ENCODE measurements around the gene TBC1D9.

Gene TBC1D9

DNA sequence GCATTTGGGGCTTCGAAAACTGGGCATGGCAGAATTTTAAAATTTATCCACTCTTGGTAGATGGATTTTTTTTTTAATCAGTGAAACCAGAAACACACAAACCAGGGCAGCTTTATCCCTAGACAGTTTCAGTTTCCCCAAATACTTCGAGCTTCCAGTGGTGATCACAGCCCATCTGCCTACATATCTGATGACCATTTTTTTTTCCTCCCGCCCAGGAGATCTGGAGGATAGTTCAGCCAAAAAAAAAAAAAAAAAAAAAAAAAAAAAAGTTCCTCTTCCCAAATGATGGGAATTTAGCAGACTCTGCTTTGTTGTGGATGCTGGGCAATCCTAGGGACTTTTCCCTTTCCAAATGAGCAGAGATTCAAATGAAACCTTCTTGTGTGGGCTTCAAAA, 1.0 kb upstream of the TBC1D9 start:
- in situ Hi-C loops (cut with MboI; ENCODE audit: low sequenced_read_pairs, unreplicated experiment) = no loop called here
- no peak for TF ChIP-seq CTCF (IDR thresholded peaks at IDR 0.05; ENCODE audit: borderline replicate concordance, control extremely low read depth, extremely low read depth, insufficient read depth, missing control alignments)
- DNase-seq (ENCODE audit: low spot score) = peak; percentile 13

DNA sequence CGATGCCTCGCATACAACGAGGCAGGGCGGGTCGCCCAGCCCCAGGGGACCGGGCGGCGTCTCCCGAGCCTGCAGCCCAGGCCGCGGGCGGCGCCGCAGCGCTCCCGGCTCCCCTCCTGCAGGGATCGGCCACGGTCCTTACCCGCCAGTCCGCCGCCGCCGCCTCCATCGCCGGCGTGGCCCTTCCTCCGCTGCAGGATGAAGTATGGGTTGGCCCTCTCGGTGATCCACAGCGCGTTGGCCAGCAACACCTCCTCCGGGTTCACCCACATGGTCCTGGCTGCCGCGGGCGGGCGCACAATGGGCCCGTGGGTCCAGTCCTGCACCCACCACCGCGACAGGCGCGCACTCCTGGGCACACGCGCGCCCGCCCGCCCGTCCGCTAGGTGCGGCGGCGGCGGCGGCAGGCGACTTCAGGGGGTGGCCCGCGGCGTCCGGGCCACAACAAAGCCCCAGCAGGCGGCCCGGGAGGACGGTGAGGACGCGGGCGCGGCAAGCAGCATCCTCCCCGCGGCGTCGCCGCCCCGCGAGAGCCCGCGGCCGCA, 339 bp downstream of the TBC1D9 start:
- in situ Hi-C loops (cut with MboI; ENCODE audit: low sequenced_read_pairs, unreplicated experiment) = no loop called here

GRCh38 chr4:140754918-140755773, 1.0 kb downstream of the TBC1D9 start:
- TF ChIP-seq CTCF (IDR thresholded peaks at IDR 0.05; ENCODE audit: borderline replicate concordance, control extremely low read depth, extremely low read depth, insufficient read depth, missing control alignments) = no peak
- no peak for DNase-seq (ENCODE audit: low spot score)
- in situ Hi-C loops (cut with MboI; ENCODE audit: low sequenced_read_pairs, unreplicated experiment) = no loop called here

More for the DNA sequence above, 339 bp downstream of the TBC1D9 start:
- DNase-seq (ENCODE audit: low spot score) = peak; percentile 64
- no peak for TF ChIP-seq CTCF (IDR thresholded peaks at IDR 0.05; ENCODE audit: borderline replicate concordance, control extremely low read depth, extremely low read depth, insufficient read depth, missing control alignments)

GRCh38 chr4:140753329-140753728, 2.9 kb downstream of the TBC1D9 start:
- no peak for TF ChIP-seq CTCF (IDR thresholded peaks at IDR 0.05; ENCODE audit: borderline replicate concordance, control extremely low read depth, extremely low read depth, insufficient read depth, missing control alignments)
- in situ Hi-C loops (cut with MboI; ENCODE audit: low sequenced_read_pairs, unreplicated experiment) = no loop called here
- DNase-seq (ENCODE audit: low spot score) = no peak

DNA sequence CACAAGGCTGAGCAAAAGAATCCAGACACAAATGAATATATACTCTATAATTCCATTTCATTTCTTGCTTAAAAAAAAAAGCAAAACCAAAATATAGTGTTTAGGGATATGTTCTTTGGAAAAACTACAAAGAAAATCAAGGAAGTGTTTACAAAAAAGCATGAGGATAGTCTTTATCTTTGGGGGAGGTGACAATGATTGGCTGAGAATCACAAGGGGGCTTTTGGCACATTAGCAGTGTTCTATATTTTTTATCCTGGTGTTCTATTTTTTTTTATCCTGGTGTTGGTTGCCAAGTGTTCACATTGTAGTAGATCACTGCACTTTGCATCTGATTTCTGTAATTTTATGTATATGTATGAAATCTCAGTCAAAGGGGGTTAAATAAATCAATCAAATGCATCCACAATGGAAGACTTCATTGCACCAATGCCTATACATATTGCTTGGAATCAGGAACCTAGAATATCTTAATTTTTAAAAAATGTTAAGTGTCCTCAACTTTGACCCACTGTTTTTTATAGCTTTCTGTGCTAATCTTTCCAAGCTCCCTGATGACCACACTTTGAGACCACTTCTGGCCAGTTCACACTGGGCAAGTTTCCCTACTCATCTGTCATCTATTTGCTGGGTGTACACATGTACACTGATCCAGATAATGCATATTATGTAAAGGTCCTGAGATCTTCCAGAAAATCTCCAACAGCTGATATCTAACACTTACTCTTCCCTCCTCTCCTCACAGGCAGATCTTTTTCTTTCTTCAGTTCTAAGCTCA, 3.7 kb downstream of the TBC1D9 start:
- in situ Hi-C loops (cut with MboI; ENCODE audit: low sequenced_read_pairs, unreplicated experiment) = no loop called here
- no peak for TF ChIP-seq CTCF (IDR thresholded peaks at IDR 0.05; ENCODE audit: borderline replicate concordance, control extremely low read depth, extremely low read depth, insufficient read depth, missing control alignments)
- DNase-seq (ENCODE audit: low spot score) = no peak

DNA sequence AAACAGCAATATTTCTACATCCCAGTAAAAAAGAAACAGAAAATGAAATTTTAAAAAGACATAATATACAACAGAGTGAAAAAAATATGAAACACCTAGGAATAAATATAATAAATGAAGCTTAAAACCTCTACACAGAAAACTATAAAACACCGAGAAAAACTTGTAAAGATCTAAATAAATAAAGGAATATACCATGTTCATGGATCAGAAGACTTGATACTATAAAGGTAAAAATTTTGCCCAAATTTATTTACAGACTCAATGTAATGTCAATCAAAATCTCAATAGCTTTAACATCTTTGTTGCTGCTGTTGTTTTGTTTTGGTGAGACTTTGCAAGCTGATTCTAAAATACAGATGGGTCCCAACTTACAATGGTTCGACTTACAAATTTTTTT, 5.7 kb downstream of the TBC1D9 start:
- in situ Hi-C loops (cut with MboI; ENCODE audit: low sequenced_read_pairs, unreplicated experiment) = no loop called here
- no peak for TF ChIP-seq CTCF (IDR thresholded peaks at IDR 0.05; ENCODE audit: borderline replicate concordance, control extremely low read depth, extremely low read depth, insufficient read depth, missing control alignments)

More for the DNA sequence above, 5.7 kb downstream of the TBC1D9 start:
- no peak for DNase-seq (ENCODE audit: low spot score)
